Measurements from ENCODE around the gene CD59.

GRCh38 chr11:33718440-33718839 is 17.8 kb downstream of the CD59 start:
- TF ChIP-seq, protein P1, sequence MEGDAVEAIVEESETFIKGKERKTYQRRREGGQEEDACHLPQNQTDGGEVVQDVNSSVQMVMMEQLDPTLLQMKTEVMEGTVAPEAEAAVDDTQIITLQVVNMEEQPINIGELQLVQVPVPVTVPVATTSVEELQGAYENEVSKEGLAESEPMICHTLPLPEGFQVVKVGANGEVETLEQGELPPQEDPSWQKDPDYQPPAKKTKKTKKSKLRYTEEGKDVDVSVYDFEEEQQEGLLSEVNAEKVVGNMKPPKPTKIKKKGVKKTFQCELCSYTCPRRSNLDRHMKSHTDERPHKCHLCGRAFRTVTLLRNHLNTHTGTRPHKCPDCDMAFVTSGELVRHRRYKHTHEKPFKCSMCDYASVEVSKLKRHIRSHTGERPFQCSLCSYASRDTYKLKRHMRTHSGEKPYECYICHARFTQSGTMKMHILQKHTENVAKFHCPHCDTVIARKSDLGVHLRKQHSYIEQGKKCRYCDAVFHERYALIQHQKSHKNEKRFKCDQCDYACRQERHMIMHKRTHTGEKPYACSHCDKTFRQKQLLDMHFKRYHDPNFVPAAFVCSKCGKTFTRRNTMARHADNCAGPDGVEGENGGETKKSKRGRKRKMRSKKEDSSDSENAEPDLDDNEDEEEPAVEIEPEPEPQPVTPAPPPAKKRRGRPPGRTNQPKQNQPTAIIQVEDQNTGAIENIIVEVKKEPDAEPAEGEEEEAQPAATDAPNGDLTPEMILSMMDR (IDR thresholded peaks at IDR 0.05): no peak
- no peak for TF ChIP-seq POLR2AphosphoS5 (IDR thresholded peaks at IDR 0.05; ENCODE audit: insufficient read depth in 1 of 2, low read depth in 1 of 2)
- no peak for TF ChIP-seq POLR2A (IDR thresholded peaks at IDR 0.05)
